OCI-LY7 (cell line): ENCODE measurements around the gene DALRD3.

Experiments used
- CTCF ChIP-seq: fragments of 200-600 bp; sonication (generic); conservative IDR thresholded peaks from 2 replicates; pipeline ENCODE4 v1.5.1; 2014; ENCODE audit warnings: mild to moderate bottlenecking, antibody characterized with exemption, low read length, moderate library complexity, mixed read lengths
- EZH2phosphoT487 ChIP-seq: fragments of 200-600 bp; sonication (generic); IDR thresholded peaks from 2 replicates; pipeline ENCODE4 v1.6.1; 2018; ENCODE audit warnings: low read depth, borderline replicate concordance, mild to moderate bottlenecking, mixed run types, antibody characterized with exemption, low read length, moderate library complexity, mixed read lengths

GRCh38 chr3:49053543-49053942 is 35.2 kb upstream of the DALRD3 start:
- TF ChIP-seq CTCF (no peak), EZH2phosphoT487 (no peak)
